AG04449 (cell line): ENCODE results near the gene CLDN7.

Experiments
- CTCF ChIA-PET: fragments of 350-600 bp; formaldehyde crosslinking; extraction: SDS; loops from one replicate; lab custom pipeline; 2021; ENCODE audit warnings: antibody characterized with exemption; lab: Yijun Ruan, JAX
- POLR2A ChIA-PET: fragments of 400-600, 350-600 bp; formaldehyde crosslinking; extraction: SDS; loops from one replicate; lab custom pipeline; 2020; ENCODE audit warnings: antibody characterized with exemption, inconsistent platforms; lab: Yijun Ruan, JAX
- DNase-seq: peaks from one replicate; pipeline ENCODE4 v3.0.0-alpha.2; 2010; ENCODE audit warnings: low read depth, low spot score
- H3K4me3 ChIP-seq: 2 replicates; pipeline ENCODE4 v1.5.1; 2011; ENCODE audit warnings: low read depth, mild to moderate bottlenecking, control low read depth, low read length
- TF ChIP-seq, protein P1 (sequence below): IDR thresholded peaks from one replicate; pipeline ENCODE4 v1.5.1; 2011; ENCODE audit warnings: mild to moderate bottlenecking, moderate library complexity, low read length, control low read depth, inconsistent platforms; ENCODE audit not compliant: insufficient read depth; ENCODE audit errors: missing control alignments

CLDN7 gene

DNA sequence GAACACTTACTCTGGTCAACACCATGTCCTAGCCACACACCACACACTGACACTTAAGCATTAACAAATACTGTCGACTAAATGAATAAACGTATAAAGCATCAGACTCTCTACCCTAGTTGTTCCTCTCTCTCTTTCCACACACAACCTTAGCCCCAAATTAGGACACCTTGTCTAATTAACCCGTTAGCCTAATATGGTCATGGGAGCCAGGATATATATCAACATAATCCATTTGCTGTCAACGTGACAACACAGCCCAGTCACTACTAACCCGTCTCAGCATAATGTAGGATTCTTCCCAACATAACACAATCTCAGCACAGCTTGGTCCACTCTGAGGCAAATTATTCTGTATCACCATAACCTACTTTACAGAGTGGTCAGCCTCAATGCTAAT lies 30.2 kb downstream of the CLDN7 start:
- H3K4me3 ChIP-seq = peak overlapping the region; percentile 19; the same call in 1 of the 2 replicates
- no peak for DNase-seq
- ChIA-PET CTCF (interaction anchor here (0.8 kb wide), 1 partner anchor 117 kb away, joined by 3 read pairs; no protein-coding TSS in a partner anchor), POLR2A (interaction anchor here (5.2 kb wide), 1 partner anchor 10 kb away, joined by 82 read pairs; the partner anchor contains the start of genes ACADVL and DLG4)
- TF ChIP-seq, protein P1, sequence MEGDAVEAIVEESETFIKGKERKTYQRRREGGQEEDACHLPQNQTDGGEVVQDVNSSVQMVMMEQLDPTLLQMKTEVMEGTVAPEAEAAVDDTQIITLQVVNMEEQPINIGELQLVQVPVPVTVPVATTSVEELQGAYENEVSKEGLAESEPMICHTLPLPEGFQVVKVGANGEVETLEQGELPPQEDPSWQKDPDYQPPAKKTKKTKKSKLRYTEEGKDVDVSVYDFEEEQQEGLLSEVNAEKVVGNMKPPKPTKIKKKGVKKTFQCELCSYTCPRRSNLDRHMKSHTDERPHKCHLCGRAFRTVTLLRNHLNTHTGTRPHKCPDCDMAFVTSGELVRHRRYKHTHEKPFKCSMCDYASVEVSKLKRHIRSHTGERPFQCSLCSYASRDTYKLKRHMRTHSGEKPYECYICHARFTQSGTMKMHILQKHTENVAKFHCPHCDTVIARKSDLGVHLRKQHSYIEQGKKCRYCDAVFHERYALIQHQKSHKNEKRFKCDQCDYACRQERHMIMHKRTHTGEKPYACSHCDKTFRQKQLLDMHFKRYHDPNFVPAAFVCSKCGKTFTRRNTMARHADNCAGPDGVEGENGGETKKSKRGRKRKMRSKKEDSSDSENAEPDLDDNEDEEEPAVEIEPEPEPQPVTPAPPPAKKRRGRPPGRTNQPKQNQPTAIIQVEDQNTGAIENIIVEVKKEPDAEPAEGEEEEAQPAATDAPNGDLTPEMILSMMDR = no peak

DNA sequence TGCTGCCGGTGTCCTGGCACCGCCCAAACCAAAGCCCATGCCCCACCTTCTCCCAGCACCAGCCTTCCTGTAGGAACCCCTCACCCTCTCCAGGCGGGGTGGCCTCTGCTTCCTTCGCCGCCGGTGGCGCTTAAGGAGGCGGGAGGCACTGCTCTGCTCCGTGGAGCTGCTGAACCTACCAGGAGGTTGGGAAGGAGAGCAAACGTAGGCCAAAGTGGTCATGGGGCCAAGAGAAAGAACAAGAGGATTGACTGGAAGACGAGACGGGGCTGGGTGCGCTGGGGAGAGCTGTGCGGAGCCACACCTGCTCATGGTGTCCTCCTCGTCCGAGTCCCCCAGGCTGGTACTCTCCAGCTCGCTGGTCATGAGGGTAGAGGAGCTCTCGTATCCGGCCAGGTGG lies 32.8 kb downstream of the CLDN7 start:
- DNase-seq = no peak
- CTCF ChIA-PET = interaction anchor here (1.5 to 1.7 kb wide), 2 partner anchors 9 to 52 kb away, joined by 3 to 12 read pairs; no protein-coding TSS in a partner anchor
- H3K4me3 ChIP-seq = no peak overlapping the region
- TF ChIP-seq, protein P1 = no peak
- POLR2A ChIA-PET = interaction anchor here (1.0 kb wide), 1 partner anchor 10 kb away, joined by 5 read pairs; the partner anchor contains the start of genes ACADVL and DLG4

DNA sequence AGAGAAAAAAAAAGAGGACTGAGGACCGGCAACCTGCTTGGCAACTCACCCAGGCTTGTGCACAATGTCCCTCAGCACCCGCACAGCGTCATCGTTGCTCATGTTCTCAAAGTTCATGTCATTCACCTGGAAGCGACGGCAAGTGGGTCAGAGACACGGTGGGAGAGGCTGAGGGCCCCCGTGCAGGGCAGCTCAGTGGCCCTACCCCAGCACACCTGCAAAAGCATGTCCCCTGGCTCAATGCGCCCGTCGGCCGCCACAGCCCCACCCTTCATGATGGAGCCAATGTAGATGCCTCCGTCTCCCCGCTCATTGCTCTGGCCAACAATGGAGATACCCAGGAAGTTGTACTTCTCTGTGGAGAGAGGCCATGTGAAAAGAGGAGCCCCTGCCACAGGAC lies 33.4 kb downstream of the CLDN7 start:
- TF ChIP-seq, protein P1 = no peak
- DNase-seq = no peak
- ChIA-PET CTCF (interaction anchor here (1.5 kb wide), 1 partner anchor 52 kb away, joined by 3 read pairs; no protein-coding TSS in a partner anchor), POLR2A (interaction anchor here (1.0 kb wide), 1 partner anchor 9 kb away, joined by 5 read pairs; the partner anchor contains the start of genes ACADVL and DLG4)
- no peak overlapping the region for H3K4me3 ChIP-seq

DNA sequence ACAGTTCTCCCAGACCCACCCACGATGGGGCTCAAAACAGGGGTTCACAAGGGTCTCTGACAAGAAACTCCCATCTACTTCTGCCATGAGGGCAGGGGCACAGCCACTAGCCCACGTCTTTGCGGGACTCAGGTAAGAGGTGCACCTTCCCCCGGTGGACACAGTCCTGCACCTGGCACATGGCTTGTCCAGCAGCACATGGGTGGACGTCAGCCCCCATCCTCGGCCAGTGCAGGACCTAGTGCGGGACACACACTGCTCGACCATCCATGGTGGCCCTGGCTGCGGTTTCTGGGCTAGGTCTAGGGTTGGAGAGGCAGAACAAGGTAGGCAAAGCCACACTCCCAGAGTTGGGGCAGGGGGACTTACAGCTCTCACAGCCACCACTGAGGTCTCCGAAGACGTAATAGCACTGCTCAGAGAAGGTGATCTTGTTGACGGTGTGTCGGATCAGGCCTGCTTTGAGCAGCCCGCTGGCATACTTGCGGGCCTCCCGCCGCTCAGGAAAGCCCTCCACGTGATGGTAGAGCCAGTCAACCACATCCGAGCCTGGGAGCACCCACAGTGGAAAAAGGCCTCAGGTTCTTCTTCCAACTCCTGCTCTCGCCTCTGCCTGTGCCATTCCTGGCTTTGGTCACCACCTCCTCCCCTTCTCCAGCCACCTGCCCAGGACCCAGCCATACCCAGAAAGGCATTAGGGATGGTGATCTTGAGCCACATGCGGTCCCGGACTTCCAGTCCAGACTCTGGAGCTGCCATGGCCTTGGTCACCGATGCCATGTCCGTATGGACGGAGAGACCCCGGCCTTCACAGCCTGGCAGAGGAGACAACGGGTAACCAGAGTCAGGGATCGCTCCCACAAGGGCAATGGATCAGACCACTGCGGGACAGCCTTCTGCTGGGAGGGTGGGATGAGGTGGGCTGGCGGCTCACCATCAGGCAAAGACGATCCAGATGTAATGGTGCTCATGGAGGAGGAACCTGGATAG lies 35.3 kb downstream of the CLDN7 start:
- POLR2A ChIA-PET = no interaction called here
- no peak for DNase-seq
- TF ChIP-seq, protein P1 = no peak
- no peak overlapping the region for H3K4me3 ChIP-seq
- CTCF ChIA-PET = no interaction called here

DNA sequence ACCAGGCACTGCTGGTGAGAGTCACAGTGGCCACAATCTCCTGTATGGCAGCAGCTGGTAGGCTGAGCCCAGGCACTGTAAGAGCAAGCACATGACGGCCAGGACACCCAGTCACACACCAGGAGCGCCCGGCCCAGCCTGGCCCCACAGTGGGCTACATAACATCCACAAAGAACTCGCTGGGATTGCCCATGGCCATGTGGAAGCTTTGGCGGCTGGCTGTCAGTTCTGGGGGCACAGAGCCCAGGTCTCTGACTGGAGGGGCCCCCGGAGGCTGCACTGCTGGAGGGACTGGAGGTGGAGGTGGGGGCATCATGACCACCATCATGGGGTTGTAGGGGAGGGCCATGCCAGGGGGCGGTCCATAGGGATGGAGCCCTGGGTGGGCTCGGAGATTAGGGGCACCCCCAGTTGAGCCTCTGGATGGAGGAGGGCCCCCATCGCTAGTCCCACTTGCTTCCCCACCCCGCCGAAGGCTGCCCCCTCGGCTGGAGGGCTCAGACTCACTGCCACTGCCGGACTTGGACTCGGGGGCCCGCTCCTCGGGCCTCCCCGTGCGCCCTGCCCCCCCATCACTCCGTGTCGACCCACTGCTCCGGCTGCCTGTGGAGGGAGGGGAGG lies 36.5 kb downstream of the CLDN7 start:
- H3K4me3 ChIP-seq = no peak overlapping the region
- TF ChIP-seq, protein P1 = no peak
- ChIA-PET CTCF (interaction anchor here (1.1 to 1.9 kb wide), 2 partner anchors 12 to 71 kb away, joined by 4 read pairs; no protein-coding TSS in a partner anchor), POLR2A (no interaction called here)
- no peak for DNase-seq
